GM10248 (cell line): ENCODE measurements around the gene CCL14.

ENCODE experiments used
- CTCF ChIA-PET: fragments of 300-600 bp; sonication (Branson Sonifier 250); formaldehyde crosslinking; extraction: SDS; loops from one replicate; lab custom pipeline; 2021; ENCODE audit warnings: antibody characterized with exemption; lab: Yijun Ruan, JAX
- POLR2A ChIA-PET: fragments of 350-650 bp; sonication (Branson Sonifier 250); formaldehyde crosslinking; extraction: SDS; loops from one replicate; lab custom pipeline; 2020; ENCODE audit warnings: antibody characterized with exemption; lab: Yijun Ruan, JAX
- DNase-seq: peaks from one replicate; pipeline ENCODE4 v3.0.0; 2012; ENCODE audit errors: extremely low spot score
- TF ChIP-seq, protein P1 (sequence below): IDR thresholded peaks from 2 replicates; pipeline ENCODE4 v1.5.1; 2012; ENCODE audit warnings: mild to moderate bottlenecking, low read depth; ENCODE audit errors: extremely low read depth, missing control alignments, control extremely low read depth

The CCL14 gene

DNA sequence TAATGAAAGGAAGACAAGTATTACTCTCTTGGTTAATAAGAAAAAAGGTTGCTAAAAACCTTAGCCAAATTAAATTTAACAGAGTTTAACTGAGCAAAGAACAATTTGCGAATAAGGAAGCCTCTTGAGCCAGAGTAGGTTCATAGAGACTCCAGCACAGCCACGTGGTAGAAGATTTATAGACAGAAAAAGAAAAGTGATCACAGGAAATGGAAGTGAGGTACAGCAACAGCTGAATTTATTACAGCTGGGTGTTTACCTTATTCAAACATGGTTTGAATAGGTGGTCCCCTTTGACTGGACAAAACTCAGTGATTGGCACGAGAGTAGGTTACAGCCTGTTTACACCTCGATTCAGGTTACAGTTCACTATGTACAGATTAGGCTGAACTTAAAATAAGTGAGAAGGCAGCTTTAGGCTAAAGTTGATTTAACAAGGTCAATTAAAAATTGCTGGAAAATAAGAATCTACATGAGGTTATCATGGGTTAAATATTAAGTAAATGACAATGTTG is 18.1 kb upstream of the CCL14 start:
- POLR2A ChIA-PET, result interaction anchor here (0.6 kb wide), 1 partner anchor 23 kb away, joined by 5 read pairs; no protein-coding TSS in a partner anchor

DNA sequence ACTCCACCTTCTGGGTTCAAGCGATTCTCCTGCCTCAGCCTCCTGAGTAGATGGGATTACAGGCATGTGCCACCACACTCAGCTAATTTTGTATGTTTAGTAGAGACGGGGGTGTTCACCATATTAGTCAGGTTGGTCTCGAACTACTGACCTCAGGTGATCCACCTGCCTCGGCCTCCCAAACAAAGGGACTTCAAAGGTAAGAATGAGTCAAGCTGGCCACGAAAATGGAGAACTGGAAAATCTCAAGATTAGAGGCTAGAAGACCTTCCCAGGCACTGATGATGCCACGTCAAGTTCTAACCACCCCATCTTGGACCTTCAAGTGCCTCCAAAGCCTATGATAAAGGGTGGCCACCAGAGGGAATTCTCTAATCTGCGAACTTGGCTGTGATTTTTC is 16.1 kb upstream of the CCL14 start:
- CTCF ChIA-PET, result interaction anchor here (1.1 to 1.9 kb wide), 2 partner anchors 26 to 71 kb away, joined by 3 to 5 read pairs; no protein-coding TSS in a partner anchor
- no peak for DNase-seq
- TF ChIP-seq, protein P1, sequence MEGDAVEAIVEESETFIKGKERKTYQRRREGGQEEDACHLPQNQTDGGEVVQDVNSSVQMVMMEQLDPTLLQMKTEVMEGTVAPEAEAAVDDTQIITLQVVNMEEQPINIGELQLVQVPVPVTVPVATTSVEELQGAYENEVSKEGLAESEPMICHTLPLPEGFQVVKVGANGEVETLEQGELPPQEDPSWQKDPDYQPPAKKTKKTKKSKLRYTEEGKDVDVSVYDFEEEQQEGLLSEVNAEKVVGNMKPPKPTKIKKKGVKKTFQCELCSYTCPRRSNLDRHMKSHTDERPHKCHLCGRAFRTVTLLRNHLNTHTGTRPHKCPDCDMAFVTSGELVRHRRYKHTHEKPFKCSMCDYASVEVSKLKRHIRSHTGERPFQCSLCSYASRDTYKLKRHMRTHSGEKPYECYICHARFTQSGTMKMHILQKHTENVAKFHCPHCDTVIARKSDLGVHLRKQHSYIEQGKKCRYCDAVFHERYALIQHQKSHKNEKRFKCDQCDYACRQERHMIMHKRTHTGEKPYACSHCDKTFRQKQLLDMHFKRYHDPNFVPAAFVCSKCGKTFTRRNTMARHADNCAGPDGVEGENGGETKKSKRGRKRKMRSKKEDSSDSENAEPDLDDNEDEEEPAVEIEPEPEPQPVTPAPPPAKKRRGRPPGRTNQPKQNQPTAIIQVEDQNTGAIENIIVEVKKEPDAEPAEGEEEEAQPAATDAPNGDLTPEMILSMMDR, result no peak
- POLR2A ChIA-PET, result no interaction called here

More for the DNA sequence above, 18.1 kb upstream of the CCL14 start:
- no peak for DNase-seq
- TF ChIP-seq, protein P1, result no peak
- CTCF ChIA-PET, result interaction anchor here (0.8 to 2.3 kb wide), 9 partner anchors 9 to 144 kb away, joined by 3 to 10 read pairs (median 5); no protein-coding TSS in a partner anchor

GRCh38 chr17:36001862-36002603 is 15.5 kb upstream of the CCL14 start:
- no peak for DNase-seq
- ChIA-PET CTCF (interaction anchor here (0.8 to 1.9 kb wide), 4 partner anchors 26 to 72 kb away, joined by 3 to 5 read pairs (median 4); no protein-coding TSS in a partner anchor), POLR2A (no interaction called here)
- TF ChIP-seq, protein P1, result no peak

DNA sequence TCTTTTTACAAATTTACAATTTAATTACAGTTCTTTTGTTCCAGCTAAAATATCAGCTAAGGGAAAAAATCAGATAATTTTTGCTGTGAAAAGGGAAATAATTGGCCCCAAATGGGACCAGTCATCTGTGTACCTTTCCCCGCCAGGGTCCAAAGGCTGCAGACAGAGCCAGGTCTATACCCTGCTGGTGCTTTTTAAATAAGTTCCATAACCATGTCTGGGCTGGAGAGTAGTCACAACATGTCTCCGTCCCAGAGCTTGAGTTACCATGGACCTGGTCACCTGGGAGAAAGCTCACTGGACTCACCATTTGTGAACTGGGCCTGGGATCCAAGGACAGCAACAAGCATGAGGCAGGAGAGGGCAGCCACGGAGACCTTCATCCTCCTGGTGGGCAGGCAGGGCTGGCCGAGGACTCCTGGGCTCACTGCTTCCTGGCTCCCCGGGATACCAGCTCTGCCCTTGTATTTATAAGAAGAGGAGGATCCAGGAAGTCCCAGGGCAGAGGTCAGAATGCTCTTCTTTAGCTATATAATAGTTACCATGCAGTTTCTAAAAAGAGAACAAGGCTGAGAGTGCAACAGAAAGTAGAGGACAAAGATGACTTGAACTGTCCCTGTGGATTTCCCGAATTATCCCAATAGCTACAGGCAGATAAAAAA is 14.7 kb upstream of the CCL14 start, which contains the start of gene CCL15:
CCL15 (minus strand) TSS at position 444 of the 662 bp plus-strand sequence; CDS start at position 383, 61 bp downstream.
- ChIA-PET POLR2A (no interaction called here), CTCF (interaction anchor here (0.8 to 1.9 kb wide), 5 partner anchors 11 to 116 kb away, joined by 3 to 5 read pairs (median 4); no protein-coding TSS in a partner anchor)
- no peak for DNase-seq
- TF ChIP-seq, protein P1, result no peak

DNA sequence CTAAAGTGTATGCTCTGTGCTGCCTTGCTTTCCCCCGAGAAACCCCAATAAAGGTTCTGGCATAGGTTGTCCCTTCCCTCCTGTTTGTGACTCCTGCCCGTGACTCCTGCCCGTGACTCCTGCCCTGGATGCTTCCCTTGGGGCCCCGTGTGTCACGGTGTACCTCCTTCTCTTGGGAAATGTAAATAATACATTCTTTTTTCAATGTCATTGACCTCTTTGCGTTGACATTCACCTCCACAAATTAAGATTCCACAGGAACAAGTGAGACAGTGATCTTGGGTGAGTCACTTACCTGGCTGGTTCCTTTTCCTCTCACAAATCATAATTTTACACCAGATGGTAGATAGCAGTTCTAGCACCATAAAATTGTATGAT is 14.2 kb upstream of the CCL14 start:
- CTCF ChIA-PET, result interaction anchor here (0.7 to 1.9 kb wide), 6 partner anchors 10 to 117 kb away, joined by 3 to 5 read pairs (median 4); no protein-coding TSS in a partner anchor
- DNase-seq, result no peak
- POLR2A ChIA-PET, result no interaction called here
- TF ChIP-seq, protein P1, result no peak

- CTCF ChIA-PET, result interaction anchor here (1.3 to 1.4 kb wide), 2 partner anchors 23 to 29 kb away, joined by 3 to 5 read pairs; no protein-coding TSS in a partner anchor
- TF ChIP-seq, protein P1, result no peak
- POLR2A ChIA-PET, result no interaction called here
- DNase-seq, result no peak
Observed at GRCh38 chr17:35998756-35999155, 12.2 kb upstream of the CCL14 start.
